Measurements from ENCODE around the gene UNC13B.

- TF ChIP-seq CTCF (IDR thresholded peaks at IDR 0.05) (no peak), POLR2A (IDR thresholded peaks at IDR 0.05) (no peak)
Measured at GRCh38 chr9:35293376-35293964, 131.7 kb downstream of the UNC13B start.

All from sigmoid colon (tissue), 3 donors.